Spinal cord (tissue), 10 donors: ENCODE data around the gene HOXB8. TPM values are rescaled to one million over a fixed set of nuclear protein-coding genes. Genes with fewer than 3 reads are reported as not detected.

Experiments used
- DNase-seq, 6 donors: peaks; one replicate each; pipeline versions ENCODE4 v3.0.0 to v3.0.0-alpha.2; 2013 to 2015; ENCODE audit warnings: low spot score in 6 of 6, low read depth in 4 of 6
- H3K27ac ChIP-seq: one replicate; pipeline ENCODE4 v1.5.1; 2013; ENCODE audit warnings: low read depth, low read length, control low read depth
- H3K27me3 ChIP-seq: one replicate; pipeline ENCODE4 v1.6.1; 2013; ENCODE audit warnings: low read length; ENCODE audit not compliant: control insufficient read depth, insufficient read depth
- H3K36me3 ChIP-seq: one replicate; pipeline ENCODE4 v1.6.1; 2013; ENCODE audit warnings: low read length; ENCODE audit not compliant: control insufficient read depth, insufficient read depth
- H3K4me1 ChIP-seq: one replicate; pipeline ENCODE4 v1.6.1; 2013; ENCODE audit warnings: low read length; ENCODE audit not compliant: control insufficient read depth, insufficient read depth
- H3K4me3 ChIP-seq: one replicate; pipeline ENCODE4 v1.5.1; 2013; ENCODE audit warnings: low read depth, low read length, control low read depth
- H3K9me3 ChIP-seq: one replicate; pipeline ENCODE4 v1.6.1; 2013; ENCODE audit warnings: low read length; ENCODE audit not compliant: control insufficient read depth, insufficient read depth
- WGBS: methylation state at CpG from one replicate; pipeline ENCODE4 v1.1.5; 2013; ENCODE audit warnings: missing lambda C conversion rate; ENCODE audit not compliant: insufficient coverage; 5-methylcytosine and 5-hydroxymethylcytosine counted together
- polyA plus RNA-seq, 2 donors: library from polyadenylated mRNA; unstranded; fragments of 120-200 nt; gene quantifications; one replicate each; pipeline ENCODE4 v1.2.1, GENCODE V29; 2013; ENCODE audit not compliant: insufficient read length in 2 of 2
- total RNA-seq, 2 donors: library from RNA; depleted of rRNA in 1 of 2; stranded (reverse); fragments of 120-200 nt in 1 of 2; fragments of >200 nt in 1 of 2; gene quantifications; one replicate each; pipeline versions ENCODE4 v1.2.3 to v1.2.4, GENCODE V29; 2013 to 2014
- donor health status: healthy.

Gene HOXB8
- total and polyA plus RNA-seq, 4 donors = 23.7 to 522 (median 305) TPM

DNA sequence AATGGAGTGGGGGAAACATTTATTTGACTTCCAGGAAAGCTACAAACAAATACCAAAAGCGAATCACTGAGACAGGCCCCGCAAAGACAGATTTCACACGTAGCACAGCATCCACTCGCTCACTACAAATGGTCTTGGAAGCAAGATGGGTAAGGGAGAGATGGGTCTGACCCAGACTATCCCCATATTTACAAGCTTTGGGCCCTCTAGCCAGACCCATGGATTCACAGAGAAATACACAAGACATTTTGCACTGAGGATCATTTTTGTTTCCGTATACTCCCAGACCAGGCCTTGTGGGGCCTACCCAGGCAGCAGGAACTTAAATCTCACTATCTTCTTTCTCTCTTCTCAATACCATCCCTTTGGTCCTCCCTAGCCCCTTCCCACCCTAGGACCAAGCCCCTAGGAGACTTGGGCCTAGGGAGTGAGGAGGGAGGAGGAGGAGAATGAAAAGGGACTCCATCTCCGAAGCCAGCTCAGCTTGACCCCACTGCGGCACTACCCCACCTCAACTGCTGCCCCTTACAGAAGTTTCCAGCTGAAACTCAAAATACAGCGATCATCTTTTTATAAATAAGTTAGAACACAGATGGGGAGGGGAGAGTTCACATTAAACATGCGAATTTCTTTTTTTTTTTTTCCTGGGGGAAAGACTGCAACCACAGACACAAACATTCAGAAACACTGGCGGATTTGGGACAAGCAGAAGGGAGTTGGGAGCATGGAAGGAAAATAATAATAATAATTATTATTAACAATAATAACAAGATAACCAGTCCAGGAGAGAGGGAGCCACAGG is 23.6 kb downstream of the HOXB8 start:
- WGBS = 56% methylated on average over 1 of the region's 10 CpGs
- H3K9me3 ChIP-seq = no peaks in the 10 kb centered on the region
- peak overlapping the region; percentile 94 for H3K4me3 ChIP-seq
- H3K4me1 ChIP-seq = peaks cover 75% of the 10 kb centered on the region
- no peaks in the 10 kb centered on the region for H3K27me3 ChIP-seq
- H3K27ac ChIP-seq = peak overlapping the region; percentile 99
- H3K36me3 ChIP-seq = peaks cover 46% of the 10 kb centered on the region
- no peak for DNase-seq

GRCh38 chr17:48590607-48591161 is 24.4 kb downstream of the HOXB8 start:
- peaks cover 75% of the 10 kb centered on the region for H3K4me1 ChIP-seq
- H3K27ac ChIP-seq = peak overlapping the region; percentile 99
- peak overlapping the region; percentile 94 for H3K4me3 ChIP-seq
- no peak for DNase-seq
- H3K36me3 ChIP-seq = peaks cover 44% of the 10 kb centered on the region
- no peaks in the 10 kb centered on the region for H3K9me3 ChIP-seq
- no peaks in the 10 kb centered on the region for H3K27me3 ChIP-seq

DNA sequence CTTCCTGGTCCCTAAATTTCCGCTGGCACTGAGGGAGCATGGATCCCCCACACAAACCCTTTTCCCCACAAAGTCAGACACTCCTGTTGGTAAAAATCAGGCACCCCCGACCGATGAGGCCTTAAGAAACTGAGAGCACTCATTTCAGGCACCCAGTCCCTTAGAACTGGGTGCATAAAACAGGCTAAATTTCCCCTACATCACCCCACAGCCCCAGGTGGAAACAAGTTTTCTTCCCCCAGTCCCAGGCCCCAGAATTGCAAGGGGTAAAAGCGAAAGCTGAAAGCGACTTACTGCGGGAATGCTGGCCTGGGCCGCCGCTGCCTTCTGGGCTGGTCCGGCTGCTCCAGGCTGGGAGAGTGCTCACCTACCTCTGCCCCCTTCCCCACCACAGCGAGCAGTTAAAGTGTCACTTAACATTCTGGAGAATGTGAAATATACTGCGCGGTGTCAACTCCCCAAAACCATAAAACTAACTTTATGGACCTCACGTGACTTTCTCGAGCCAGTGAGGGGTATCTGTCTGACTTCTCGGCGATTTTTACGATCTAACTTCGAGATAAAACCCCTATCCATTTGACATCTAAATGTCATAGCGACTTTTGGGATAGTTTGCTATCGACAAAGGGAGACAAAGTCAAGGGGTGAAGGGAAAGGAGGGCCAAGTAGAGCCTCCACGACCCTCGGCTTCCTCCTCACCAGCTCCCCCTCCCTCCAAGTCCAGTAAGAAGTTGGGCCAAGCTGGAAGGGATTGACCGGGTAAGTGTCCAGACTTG is 25.1 kb downstream of the HOXB8 start, which contains the start of gene HOXB3:
Gene HOXB3, minus strand, starts transcription at position 411 of the 776 bp plus-strand sequence. CDS start 37,767 bp downstream, outside the sequence.
- Histone ChIP-seq H3K36me3 (peaks cover 41% of the 10 kb centered on the region), H3K9me3 (no peaks in the 10 kb centered on the region), H3K4me3 (peak within 1 kb of the TSS; percentile 94), H3K4me1 (peaks cover 76% of the 10 kb centered on the region), H3K27ac (peak within 1 kb of the TSS; percentile 99), H3K27me3 (no peaks in the 10 kb centered on the region)
- 36% methylated on average over 10 of the region's 23 CpGs for WGBS
- peak in 2 of 6 donors; percentile 60 to 91 for DNase-seq

DNA sequence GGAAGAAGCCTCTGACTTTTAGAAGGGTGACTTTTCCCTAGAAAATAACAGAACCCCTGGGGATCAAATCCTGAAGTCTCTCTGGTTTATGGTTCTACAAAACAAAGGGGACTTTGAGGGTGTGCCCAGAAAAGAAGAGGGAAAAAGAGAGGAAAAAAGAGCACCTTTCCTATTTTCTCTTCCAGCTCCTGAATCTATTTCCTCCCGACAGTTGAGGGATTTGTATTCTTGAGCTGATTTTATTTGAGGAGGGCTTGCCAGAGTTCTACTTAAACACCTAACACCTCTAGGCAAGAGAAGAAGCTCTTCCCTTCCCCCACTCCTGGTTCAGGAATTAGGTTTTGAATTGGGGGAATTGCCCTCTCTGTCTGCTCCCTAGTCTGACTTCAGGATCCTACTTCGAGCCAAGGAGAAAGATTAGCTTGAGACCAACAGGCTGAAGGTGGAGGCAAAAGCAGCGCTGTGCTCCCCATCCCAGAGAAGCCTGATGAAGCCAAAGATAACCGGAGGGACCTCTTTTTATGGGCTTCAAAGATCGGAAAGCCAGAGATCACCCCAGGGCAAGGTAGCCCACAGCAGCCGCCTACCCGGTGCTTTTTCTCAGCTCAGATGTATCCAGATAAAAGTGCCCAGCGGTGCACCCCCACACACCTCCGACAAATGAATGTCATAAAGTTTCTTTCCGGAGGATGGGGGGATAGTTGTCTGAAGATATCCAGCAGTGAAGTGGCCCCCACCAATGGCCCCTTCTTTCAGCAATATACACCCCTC is 25.8 kb downstream of the HOXB8 start:
- peaks cover 33% of the 10 kb centered on the region for H3K36me3 ChIP-seq
- H3K4me1 ChIP-seq = peaks cover 73% of the 10 kb centered on the region
- H3K27ac ChIP-seq = peak overlapping the region; percentile 99
- no peaks in the 10 kb centered on the region for H3K9me3 ChIP-seq
- H3K27me3 ChIP-seq = no peaks in the 10 kb centered on the region
- 22% methylated on average over 5 of the region's 10 CpGs for WGBS
- H3K4me3 ChIP-seq = peak overlapping the region; percentile 67
- no peak for DNase-seq

DNA sequence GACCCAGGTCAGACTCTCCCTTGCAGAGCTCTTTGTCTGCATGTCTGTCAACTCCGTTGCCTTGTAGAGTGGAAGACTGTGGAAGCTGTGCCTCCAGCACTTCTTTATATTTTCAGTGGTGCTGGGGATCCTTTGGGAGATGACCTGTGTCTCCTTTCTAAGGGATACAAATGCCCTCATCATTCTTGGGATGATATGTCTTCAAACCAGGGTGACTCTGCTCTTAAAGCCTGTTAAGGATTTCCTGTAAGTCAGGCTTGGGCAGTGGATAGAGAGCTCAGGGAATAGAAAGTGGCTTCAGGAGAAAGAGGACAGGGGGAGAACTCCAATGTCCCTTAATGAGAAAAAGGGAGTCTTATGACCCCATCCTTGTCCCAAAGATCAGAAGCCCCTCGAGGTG is 26.6 kb downstream of the HOXB8 start:
- H3K27me3 ChIP-seq = no peaks in the 10 kb centered on the region
- DNase-seq = peak in 1 of 6 donors; percentile 38
- H3K4me3 ChIP-seq = peak overlapping the region; percentile 67
- peaks cover 72% of the 10 kb centered on the region for H3K4me1 ChIP-seq
- H3K27ac ChIP-seq = peak overlapping the region; percentile 99
- WGBS = no CpG with 5 or more reads among the region's 2 CpGs
- H3K36me3 ChIP-seq = peaks cover 32% of the 10 kb centered on the region
- H3K9me3 ChIP-seq = no peaks in the 10 kb centered on the region

DNA sequence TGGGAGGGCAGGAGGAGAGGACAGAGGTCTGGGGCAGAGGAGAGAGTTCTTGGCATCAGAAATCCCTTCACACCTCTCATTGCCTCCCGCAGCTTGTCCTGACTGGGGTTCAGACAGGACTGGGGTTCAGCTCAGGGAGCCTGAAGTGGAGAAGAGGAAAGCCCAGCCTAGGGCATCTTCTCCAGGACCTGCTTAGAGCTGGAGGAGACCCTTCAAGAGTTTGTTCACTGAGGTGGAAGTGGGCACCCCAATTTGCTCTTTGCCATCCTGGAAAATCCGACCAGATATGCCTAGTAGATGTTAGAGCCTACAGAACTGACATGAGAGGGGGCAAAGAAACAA is 27.0 kb downstream of the HOXB8 start:
- Histone ChIP-seq H3K27ac (peak overlapping the region; percentile 99), H3K4me3 (peak overlapping the region; percentile 67), H3K9me3 (no peaks in the 10 kb centered on the region), H3K36me3 (peaks cover 29% of the 10 kb centered on the region), H3K27me3 (no peaks in the 10 kb centered on the region), H3K4me1 (peaks cover 77% of the 10 kb centered on the region)
- WGBS = 14% methylated on average over 1 of the region's 2 CpGs
- DNase-seq = no peak

GRCh38 chr17:48587276-48588073 is 27.6 kb downstream of the HOXB8 start:
- peak overlapping the region; percentile 99 for H3K27ac ChIP-seq
- WGBS = 20% methylated on average over 3 of the region's 5 CpGs
- H3K4me3 ChIP-seq = peak overlapping the region; percentile 67
- no peaks in the 10 kb centered on the region for H3K27me3 ChIP-seq
- peaks cover 80% of the 10 kb centered on the region for H3K4me1 ChIP-seq
- peak in 2 of 6 donors; percentile 73 to 89 for DNase-seq
- peaks cover 25% of the 10 kb centered on the region for H3K36me3 ChIP-seq
- no peaks in the 10 kb centered on the region for H3K9me3 ChIP-seq

DNA sequence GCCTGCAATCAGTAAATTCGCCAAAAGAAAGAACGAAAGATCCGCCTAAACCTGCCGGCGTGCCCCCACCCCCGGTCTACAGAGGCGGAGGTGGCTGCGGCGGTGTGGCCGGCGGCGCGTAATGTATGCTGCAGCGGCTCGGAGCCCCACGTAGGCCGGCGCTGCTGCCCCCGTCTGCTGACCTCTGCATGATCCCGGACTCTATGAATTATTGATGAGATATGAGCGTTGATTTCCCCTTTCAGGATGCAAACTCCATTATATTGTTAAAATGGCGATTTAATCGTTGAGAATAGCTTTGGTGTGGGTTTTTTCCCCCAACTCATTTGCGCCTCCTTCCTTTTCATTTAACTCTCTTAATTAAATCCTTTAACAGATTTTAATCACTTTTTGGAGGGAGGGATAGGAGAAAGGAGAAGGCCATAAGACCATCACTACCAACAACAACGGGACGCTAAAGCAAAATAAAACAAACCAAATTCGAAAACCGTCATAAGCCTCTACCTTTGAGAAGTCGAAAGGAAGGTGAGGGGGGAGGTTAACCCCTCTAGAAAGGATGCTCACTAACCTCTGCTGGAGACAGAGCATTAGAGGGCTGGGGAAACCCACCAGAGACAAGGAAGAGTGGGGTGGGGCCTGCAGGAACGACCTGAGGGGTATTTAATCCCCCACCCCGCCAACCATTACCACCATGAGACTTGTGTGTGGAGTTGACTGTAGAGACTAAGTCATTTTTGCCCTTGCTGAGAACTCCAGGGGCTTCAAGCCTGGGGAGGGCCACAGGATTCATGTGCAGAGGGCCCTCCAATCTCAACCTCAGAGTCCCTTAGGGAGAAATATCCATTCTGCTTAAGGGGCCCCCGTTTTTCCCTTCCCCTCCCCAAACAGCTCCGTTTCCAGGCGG is 28.5 kb downstream of the HOXB8 start:
- peak overlapping the region; percentile 99 for H3K27ac ChIP-seq
- WGBS = 1% methylated on average over 13 of the region's 34 CpGs
- peak in 2 of 6 donors; percentile 33 to 90 for DNase-seq
- no peaks in the 10 kb centered on the region for H3K27me3 ChIP-seq
- no peaks in the 10 kb centered on the region for H3K9me3 ChIP-seq
- peaks cover 25% of the 10 kb centered on the region for H3K36me3 ChIP-seq
- peak overlapping the region; percentile 67 for H3K4me3 ChIP-seq
- peaks cover 81% of the 10 kb centered on the region for H3K4me1 ChIP-seq
